Tibial artery (tissue), 4 donors: ENCODE data around the gene HSF2BP.
"Not testable (repeated sequence)": the region's sequence is repeated elsewhere in the genome, so short reads cannot be mapped to it uniquely, and the experiment has no call there.

Experiments used
- DNase-seq, 2 donors: peaks; one replicate each; pipeline ENCODE4 v3.0.0-alpha.2; 2019
- H3K27ac ChIP-seq, 2 donors: fragments of 200-600 bp; sonication (generic) in 1 of 2; 1 replicate in 1 of 2; 2 replicates in 1 of 2; pipeline ENCODE4 v1.5.1; 2018 to 2019; ENCODE audit warnings: mild to moderate bottlenecking in 1 of 2
- H3K27me3 ChIP-seq, 2 donors: fragments of 200-600 bp; sonication (generic) in 1 of 2; one replicate each; pipeline versions ENCODE4 v1.5.1 to v1.6.0; 2016 to 2019
- H3K36me3 ChIP-seq, 3 donors: fragments of 200-600 bp; sonication (generic) in 2 of 3; one replicate each; pipeline ENCODE4 v1.5.1; 2016 to 2019; ENCODE audit warnings: mild to moderate bottlenecking in 2 of 3
- H3K4me1 ChIP-seq, 4 donors: fragments of 200-600 bp; sonication (generic) in 2 of 4; 1 replicate in 3 of 4; 2 replicates in 1 of 4; pipeline ENCODE4 v1.5.1; 2016 to 2019
- H3K4me3 ChIP-seq, 2 donors: fragments of 200-600 bp; sonication (generic) in 1 of 2; 1 replicate in 1 of 2; 2 replicates in 1 of 2; pipeline ENCODE4 v1.5.1; 2018 to 2019; ENCODE audit warnings: mild to moderate bottlenecking in 2 of 2
- H3K9me3 ChIP-seq, 3 donors: fragments of 200-600 bp; sonication (generic) in 1 of 3; one replicate each; pipeline ENCODE4 v1.5.1; 2016 to 2019
- intact Hi-C: fragments of 100-400 bp; cut with DNase I; formaldehyde crosslinking; loops from one replicate; pipeline ENCODE4 v1.15.0; 2023; ENCODE audit warnings: low total_unique reads
- TF ChIP-seq, protein P1 (sequence below), 2 experiments: fragments of 200-600 bp in 1 of 2; fragments of 450-650 bp in 1 of 2; IDR thresholded peaks; one replicate each; pipeline ENCODE4 v1.5.1; 2017 to 2019; ENCODE audit warnings: antibody characterized with exemption in 2 of 2, mild to moderate bottlenecking in 1 of 2, moderate library complexity in 1 of 2

The HSF2BP gene

DNA sequence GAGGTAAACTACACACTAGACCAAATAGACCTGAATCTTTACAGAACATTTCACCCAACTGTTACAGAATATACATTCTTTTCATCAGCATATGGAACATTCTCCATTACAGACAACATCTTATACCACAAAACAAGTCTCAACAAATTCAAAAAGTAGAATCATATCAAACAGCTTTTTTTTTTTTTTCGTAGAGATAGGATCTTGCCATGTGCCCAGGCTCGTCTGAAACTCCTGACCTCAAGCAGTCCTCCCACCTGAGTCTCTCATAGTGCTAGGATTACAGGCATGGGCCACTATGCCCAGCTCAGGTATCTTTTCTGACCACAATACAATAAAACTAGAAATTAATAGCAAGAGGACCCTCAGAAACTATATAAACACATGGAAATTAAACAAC lies 36.5 kb downstream of the HSF2BP start:
- H3K4me1 ChIP-seq, result no peaks in the 10 kb centered on the region
- no peaks in the 10 kb centered on the region for H3K27me3 ChIP-seq
- TF ChIP-seq, protein P1, sequence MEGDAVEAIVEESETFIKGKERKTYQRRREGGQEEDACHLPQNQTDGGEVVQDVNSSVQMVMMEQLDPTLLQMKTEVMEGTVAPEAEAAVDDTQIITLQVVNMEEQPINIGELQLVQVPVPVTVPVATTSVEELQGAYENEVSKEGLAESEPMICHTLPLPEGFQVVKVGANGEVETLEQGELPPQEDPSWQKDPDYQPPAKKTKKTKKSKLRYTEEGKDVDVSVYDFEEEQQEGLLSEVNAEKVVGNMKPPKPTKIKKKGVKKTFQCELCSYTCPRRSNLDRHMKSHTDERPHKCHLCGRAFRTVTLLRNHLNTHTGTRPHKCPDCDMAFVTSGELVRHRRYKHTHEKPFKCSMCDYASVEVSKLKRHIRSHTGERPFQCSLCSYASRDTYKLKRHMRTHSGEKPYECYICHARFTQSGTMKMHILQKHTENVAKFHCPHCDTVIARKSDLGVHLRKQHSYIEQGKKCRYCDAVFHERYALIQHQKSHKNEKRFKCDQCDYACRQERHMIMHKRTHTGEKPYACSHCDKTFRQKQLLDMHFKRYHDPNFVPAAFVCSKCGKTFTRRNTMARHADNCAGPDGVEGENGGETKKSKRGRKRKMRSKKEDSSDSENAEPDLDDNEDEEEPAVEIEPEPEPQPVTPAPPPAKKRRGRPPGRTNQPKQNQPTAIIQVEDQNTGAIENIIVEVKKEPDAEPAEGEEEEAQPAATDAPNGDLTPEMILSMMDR (IDR thresholded peaks at IDR 0.05), result no peak
- no peaks in the 10 kb centered on the region for H3K36me3 ChIP-seq
- H3K4me3 ChIP-seq, result no peak overlapping the region
- intact Hi-C loops, result no loop called here
- peaks cover 0 to 17% (median 6%) of the 10 kb centered on the region in 3 donors for H3K9me3 ChIP-seq
- DNase-seq, result no peak
- no peak overlapping the region for H3K27ac ChIP-seq

DNA sequence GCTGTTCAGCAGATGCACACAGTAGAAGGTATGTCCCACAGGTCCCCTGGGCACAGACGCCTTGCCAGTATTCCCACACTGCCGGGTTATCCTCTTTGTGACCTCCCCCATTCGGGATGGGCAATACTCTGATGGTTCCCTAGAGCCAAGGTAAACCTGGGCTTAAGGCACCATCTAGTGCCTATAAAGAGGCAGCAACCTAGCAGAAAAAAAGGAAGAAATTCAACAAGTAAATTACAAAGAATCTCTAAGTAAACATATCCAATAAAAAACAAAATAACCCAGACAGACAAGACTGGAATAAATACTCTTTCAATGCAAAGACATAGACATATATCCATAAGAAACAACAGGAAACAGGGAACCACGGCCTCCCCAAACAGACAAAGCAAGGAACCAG lies 39.4 kb downstream of the HSF2BP start:
- H3K27ac ChIP-seq, result no peak overlapping the region
- H3K4me3 ChIP-seq, result no peak overlapping the region
- TF ChIP-seq, protein P1 (IDR thresholded peaks at IDR 0.05), result no peak
- H3K27me3 ChIP-seq, result no peaks in the 10 kb centered on the region
- no peaks in the 10 kb centered on the region for H3K36me3 ChIP-seq
- intact Hi-C loops, result no loop called here
- DNase-seq, result no peak
- H3K9me3 ChIP-seq, result peaks cover 0 to 17% (median 6%) of the 10 kb centered on the region in 3 donors
- H3K4me1 ChIP-seq, result no peaks in the 10 kb centered on the region

DNA sequence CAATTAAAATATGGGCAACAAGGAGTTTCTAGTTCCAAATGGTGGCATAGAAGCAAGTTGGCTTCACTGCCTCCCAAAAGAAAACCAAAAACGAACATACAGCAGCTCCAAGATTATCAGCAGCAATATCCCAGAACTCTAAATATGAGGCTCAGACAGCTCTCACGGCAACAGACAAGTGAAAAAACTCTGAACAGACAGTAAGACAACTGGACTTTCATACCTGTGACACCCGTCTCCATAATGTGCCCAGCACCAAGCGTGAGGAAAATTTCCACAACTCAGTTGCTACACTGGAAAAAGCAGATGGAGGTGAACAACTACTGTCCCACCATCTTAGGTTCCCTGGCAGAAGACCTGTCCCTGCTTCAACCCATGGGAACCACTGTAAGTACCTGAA lies 39.9 kb downstream of the HSF2BP start:
- H3K27ac ChIP-seq, result no peak overlapping the region
- no peaks in the 10 kb centered on the region for H3K27me3 ChIP-seq
- intact Hi-C loops, result no loop called here
- H3K4me1 ChIP-seq, result no peaks in the 10 kb centered on the region
- no peak overlapping the region for H3K4me3 ChIP-seq
- DNase-seq, result no peak
- H3K9me3 ChIP-seq, result peaks cover 0 to 17% (median 6%) of the 10 kb centered on the region in 3 donors
- TF ChIP-seq, protein P1 (IDR thresholded peaks at IDR 0.05), result no peak
- H3K36me3 ChIP-seq, result no peaks in the 10 kb centered on the region

DNA sequence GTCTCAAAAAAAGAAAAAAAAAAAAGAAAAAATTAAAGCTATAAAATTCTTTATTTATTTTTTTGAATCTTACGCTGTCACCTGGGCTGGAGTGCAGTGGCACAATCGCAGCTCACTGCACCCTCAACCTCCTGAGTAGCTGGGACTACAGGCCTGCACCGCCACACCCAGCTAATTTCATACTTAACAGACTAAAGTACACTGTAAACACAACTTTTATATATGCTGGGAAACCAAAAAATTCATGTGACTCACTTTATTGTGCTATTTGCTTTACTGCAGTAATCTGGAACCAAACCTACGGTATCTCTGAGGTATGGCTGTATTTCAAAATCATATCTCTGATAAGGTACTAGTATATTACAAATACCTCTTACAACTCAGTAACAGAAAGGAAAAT lies 40.3 kb downstream of the HSF2BP start:
- H3K4me1 ChIP-seq, result no peaks in the 10 kb centered on the region
- no peak for DNase-seq
- no peaks in the 10 kb centered on the region for H3K27me3 ChIP-seq
- no peak overlapping the region for H3K4me3 ChIP-seq
- TF ChIP-seq, protein P1 (IDR thresholded peaks at IDR 0.05), result no peak
- H3K36me3 ChIP-seq, result no peaks in the 10 kb centered on the region
- H3K27ac ChIP-seq, result no peak overlapping the region
- peaks cover 0 to 17% (median 6%) of the 10 kb centered on the region in 3 donors for H3K9me3 ChIP-seq
- intact Hi-C loops, result no loop called here

DNA sequence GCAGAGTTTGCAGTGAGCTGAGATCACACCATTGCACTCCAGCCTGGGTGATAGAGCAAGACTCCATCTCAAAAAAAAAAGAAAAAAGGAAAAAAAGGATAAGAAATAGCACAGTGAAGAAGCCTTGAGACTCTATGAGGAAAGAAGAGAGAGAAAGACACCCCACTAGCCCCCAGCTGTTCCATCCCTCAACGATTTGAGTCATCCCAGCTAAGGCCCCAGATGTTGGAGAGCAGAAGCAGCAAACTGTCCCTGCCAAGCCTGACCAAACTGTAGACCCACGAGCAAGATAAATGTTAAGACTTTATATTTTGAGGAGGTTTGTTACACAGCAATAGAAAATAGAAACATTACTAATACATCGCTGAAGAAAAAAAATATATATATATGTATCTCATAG lies 42.4 kb downstream of the HSF2BP start:
- DNase-seq, H3K27me3 ChIP-seq, H3K36me3 ChIP-seq, intact Hi-C loops, H3K4me1 ChIP-seq, H3K27ac ChIP-seq, H3K4me3 ChIP-seq: not testable (repeated sequence)
- peaks cover 0 to 17% (median 6%) of the 10 kb centered on the region in 3 donors for H3K9me3 ChIP-seq

DNA sequence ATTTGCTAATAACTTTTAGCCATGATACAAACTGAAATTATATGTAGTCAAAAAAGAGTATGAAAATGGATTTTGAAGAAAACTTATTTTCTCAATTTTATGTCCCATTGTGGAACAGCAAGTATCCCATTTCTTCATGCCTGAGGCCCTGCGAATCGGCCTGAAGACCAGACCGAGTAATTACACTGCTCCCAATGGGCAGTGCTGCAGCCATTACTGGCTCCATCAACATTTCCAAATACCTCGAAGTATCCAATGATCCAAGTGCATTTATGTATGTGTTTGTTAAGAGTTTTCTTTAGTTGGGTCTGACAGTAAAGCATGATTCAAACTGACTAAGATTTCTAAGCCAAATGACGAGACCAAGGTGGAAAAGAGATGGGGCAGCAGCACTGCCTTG lies 44.4 kb downstream of the HSF2BP start:
- no peaks in the 10 kb centered on the region for H3K27me3 ChIP-seq
- H3K9me3 ChIP-seq, result peaks cover 0 to 5% (median 3%) of the 10 kb centered on the region in 3 donors
- H3K27ac ChIP-seq, result no peak overlapping the region
- intact Hi-C loops, result no loop called here
- no peak overlapping the region for H3K4me3 ChIP-seq
- no peak for DNase-seq
- H3K4me1 ChIP-seq, result peaks cover 0 to 15% (median 7%) of the 10 kb centered on the region in 4 donors
- TF ChIP-seq, protein P1 (IDR thresholded peaks at IDR 0.05), result no peak
- H3K36me3 ChIP-seq, result no peaks in the 10 kb centered on the region
